ENCODE data around the gene VCY. TPM values are rescaled to one million over a fixed set of nuclear protein-coding genes. Genes with fewer than 3 reads are reported as not detected.
"Not testable (repeated sequence)": the region's sequence is repeated elsewhere in the genome, so short reads cannot be mapped to it uniquely, and the experiment has no call there.

Gene VCY
- polyA plus RNA-seq: not detected
- long read RNA-seq, donor 1: 0 reads
- long read RNA-seq, donor 2: 0 reads
- long read RNA-seq, donor 3: 0 reads
- long read RNA-seq, donor 4: 0 reads
- long read RNA-seq, donor 5: 0 reads
- long read RNA-seq, donor 6: 0 reads
- long read RNA-seq, donor 7: 0 reads
- long read RNA-seq, donor 8: 0 reads
- long read RNA-seq, donor 9: 0 reads
- long read RNA-seq, donor 10: 0 reads
- long read RNA-seq, donor 11: 0 reads

DNA sequence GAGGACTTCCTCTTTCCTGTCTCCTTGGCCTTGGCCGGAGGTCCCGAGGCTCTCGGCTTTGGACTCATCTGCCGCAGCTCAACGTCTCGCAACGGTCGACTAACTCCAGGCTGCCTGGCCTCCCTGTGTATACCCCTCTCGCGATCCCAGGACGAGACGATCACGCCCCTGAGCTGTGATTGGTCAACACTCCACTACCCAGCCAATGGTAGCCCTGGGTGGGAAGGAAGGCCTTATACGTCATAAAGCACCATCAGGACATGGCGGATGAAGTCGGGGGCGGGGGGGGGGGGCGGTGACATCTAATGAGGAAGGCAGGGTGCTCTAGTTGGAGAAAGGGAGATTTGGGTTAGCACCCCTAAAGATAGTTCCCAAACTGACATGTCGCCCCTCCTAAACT, at the start of gene VCY:
VCY (minus strand) TSS at position 101 of the 400 bp plus-strand sequence; CDS start at position 68, 33 bp downstream.
- H3K4me3 ChIP-seq (ENCODE audit: low read length); DNase-seq: not testable (repeated sequence)
- no CpG with 5 or more reads among the region's 19 CpGs for WGBS (ENCODE audit: insufficient coverage, low lambda C conversion rate)

DNA sequence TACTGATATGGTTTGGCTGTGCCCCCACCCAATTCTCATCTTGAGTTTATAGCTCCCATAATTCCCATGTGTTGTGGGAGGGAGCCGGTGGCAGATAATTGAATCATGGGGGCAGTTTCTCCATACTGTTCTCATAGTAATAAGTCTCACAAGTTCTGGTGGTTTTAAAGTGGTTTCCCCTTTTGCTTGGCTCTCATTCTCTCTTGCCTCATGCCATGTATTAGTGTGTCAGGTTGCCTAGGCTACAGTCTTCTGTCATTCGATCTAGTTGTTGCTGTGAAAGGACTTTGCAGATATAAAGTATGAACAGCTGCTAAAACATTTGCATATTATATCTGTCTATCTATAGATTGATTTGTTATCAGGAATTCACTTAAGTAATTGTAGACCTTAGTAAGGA, 44.1 kb upstream of the VCY start:
- DNase-seq; H3K36me3 ChIP-seq (ENCODE audit: control insufficient read depth, insufficient read depth, low read length); H3K4me1 ChIP-seq (ENCODE audit: control insufficient read depth, insufficient read depth, low read length); H3K4me3 ChIP-seq (ENCODE audit: low read length); H3K27me3 ChIP-seq (ENCODE audit: control insufficient read depth, insufficient read depth, low read length); H3K9me3 ChIP-seq (ENCODE audit: control insufficient read depth, low read depth, low read length); H3K27ac ChIP-seq (ENCODE audit: low read length): not testable (repeated sequence)
- WGBS (ENCODE audit: insufficient coverage, low lambda C conversion rate): no CpG with 5 or more reads among the region's 2 CpGs

More for the DNA sequence above, at the start of gene VCY:
- H3K27me3 ChIP-seq (ENCODE audit: control insufficient read depth, insufficient read depth, low read length); H3K4me1 ChIP-seq (ENCODE audit: control insufficient read depth, insufficient read depth, low read length); H3K9me3 ChIP-seq (ENCODE audit: control insufficient read depth, low read depth, low read length); H3K36me3 ChIP-seq (ENCODE audit: control insufficient read depth, insufficient read depth, low read length); H3K27ac ChIP-seq (ENCODE audit: low read length): not testable (repeated sequence)

DNA sequence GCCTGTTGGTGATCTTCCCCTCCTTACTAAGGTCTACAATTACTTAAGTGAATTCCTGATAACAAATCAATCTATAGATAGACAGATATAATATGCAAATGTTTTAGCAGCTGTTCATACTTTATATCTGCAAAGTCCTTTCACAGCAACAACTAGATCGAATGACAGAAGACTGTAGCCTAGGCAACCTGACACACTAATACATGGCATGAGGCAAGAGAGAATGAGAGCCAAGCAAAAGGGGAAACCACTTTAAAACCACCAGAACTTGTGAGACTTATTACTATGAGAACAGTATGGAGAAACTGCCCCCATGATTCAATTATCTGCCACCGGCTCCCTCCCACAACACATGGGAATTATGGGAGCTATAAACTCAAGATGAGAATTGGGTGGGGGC, 25.6 kb upstream of the VCY start:
- not testable (repeated sequence) for H3K4me3 ChIP-seq (ENCODE audit: low read length); H3K4me1 ChIP-seq (ENCODE audit: control insufficient read depth, insufficient read depth, low read length); H3K27ac ChIP-seq (ENCODE audit: low read length); H3K27me3 ChIP-seq (ENCODE audit: control insufficient read depth, insufficient read depth, low read length); H3K9me3 ChIP-seq (ENCODE audit: control insufficient read depth, low read depth, low read length); H3K36me3 ChIP-seq (ENCODE audit: control insufficient read depth, insufficient read depth, low read length); DNase-seq
- WGBS (ENCODE audit: insufficient coverage, low lambda C conversion rate): no CpG with 5 or more reads among the region's 2 CpGs

DNA sequence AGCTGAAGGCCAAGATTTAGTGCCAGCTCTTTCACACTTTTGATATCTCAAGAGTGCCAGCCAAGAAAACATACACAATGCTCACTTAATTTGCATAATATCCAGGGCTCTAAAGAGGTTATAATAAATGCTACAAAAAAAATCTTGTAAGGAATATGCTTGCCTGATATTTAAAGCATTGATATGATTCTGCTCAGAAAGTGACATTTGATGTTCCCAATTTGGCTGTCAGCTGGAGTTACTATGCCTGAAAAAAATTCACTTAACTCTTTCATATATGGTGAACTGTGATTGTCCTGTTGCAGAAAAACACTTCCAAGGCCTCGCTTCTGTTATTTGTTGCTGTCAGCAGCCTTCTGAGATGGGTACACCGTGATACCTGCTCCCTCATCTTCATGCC, 43.9 kb downstream of the VCY start:
- not testable (repeated sequence) for H3K4me3 ChIP-seq (ENCODE audit: low read length); H3K9me3 ChIP-seq (ENCODE audit: control insufficient read depth, low read depth, low read length); H3K36me3 ChIP-seq (ENCODE audit: control insufficient read depth, insufficient read depth, low read length); DNase-seq; H3K4me1 ChIP-seq (ENCODE audit: control insufficient read depth, insufficient read depth, low read length); H3K27me3 ChIP-seq (ENCODE audit: control insufficient read depth, insufficient read depth, low read length); H3K27ac ChIP-seq (ENCODE audit: low read length)
- WGBS (ENCODE audit: insufficient coverage, low lambda C conversion rate): no CpG with 5 or more reads among the region's 2 CpGs

Other genes with a start within 250 kb of the VCY start
- not detected for gene VCY1B, start 69.8 kb upstream of the VCY start, polyA plus RNA-seq

Measured in large intestine (tissue), 12 donors.